ENCODE measurements around the gene ATP11A.

ATP11A gene

GRCh38 chr13:112703449-112704284, 13.8 kb downstream of the ATP11A start:
- no peak for TF ChIP-seq POLR2A (IDR thresholded peaks at IDR 0.05; ENCODE audit: low read length)
- no peak for TF ChIP-seq GATA1 (IDR thresholded peaks at IDR 0.05; ENCODE audit: low read depth, low read length)
- no peak for DNase-seq

DNA sequence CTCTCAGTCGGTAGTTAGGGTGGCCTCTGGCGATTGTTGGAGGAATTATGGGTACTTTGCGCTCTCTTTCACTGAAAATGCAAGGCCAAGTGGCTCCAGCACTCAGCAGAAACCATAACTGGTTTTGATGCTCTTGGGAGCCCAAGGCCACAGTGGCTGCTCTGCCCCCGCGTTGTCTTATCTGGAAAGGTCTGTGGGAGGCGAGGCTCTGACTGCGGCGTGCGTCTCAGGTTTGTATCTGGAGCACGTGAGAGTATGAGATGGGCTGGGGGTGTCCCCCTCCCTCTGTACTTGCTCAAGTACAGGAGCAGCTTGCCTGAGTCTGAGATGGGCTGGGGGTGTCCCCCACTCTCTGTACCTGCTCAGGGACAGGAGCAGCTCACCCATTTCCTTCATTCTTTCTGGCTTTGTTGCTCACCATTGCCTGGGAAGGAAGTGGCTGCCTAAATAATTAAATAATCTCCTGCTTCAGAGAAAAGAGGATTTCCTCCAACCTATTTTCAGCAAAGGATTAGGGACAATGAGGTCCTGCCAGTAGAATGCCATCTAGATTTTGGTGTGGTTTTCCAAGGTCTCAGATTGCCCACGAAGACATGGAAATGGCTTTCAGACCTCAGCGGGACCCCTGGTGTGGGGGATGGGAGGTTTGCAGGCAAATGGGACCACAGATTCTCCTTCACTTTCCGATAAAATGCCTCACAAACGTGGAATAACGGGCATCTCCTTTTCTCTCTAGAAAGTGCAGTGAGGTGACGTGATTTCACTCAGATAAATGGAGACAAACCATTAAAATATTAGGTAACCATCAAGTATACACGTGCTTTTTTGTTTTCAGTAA, 14.7 kb downstream of the ATP11A start:
- peak; percentile 66 to 73 for DNase-seq

DNA sequence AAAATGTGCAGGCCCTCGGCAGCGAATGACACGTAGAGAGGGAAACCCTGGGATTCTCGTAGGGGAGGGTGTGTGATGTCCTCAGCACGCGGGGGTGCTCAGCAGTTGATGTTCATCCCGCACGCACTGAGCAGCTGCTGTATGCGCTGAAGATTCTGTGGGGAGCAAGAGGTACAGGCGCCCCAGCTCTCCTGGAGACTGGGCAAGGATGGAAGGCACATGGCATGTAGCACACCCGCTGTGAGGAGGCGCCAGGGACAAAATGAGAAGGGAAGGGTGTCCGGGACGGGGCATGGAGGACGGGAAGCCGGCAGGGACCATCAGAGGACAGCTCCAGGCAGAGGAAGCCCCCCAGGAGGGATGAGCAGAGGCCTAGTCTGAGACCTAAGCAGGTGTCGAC, 15.4 kb downstream of the ATP11A start:
- DNase-seq: no peak
- no peak for TF ChIP-seq GATA1 (IDR thresholded peaks at IDR 0.05; ENCODE audit: low read depth, low read length)
- no peak for TF ChIP-seq POLR2A (IDR thresholded peaks at IDR 0.05; ENCODE audit: low read length)

More for the DNA sequence above, 14.7 kb downstream of the ATP11A start:
- no peak for TF ChIP-seq GATA1 (IDR thresholded peaks at IDR 0.05; ENCODE audit: low read depth, low read length)
- TF ChIP-seq POLR2A (IDR thresholded peaks at IDR 0.05; ENCODE audit: low read length): no peak

GRCh38 chr13:112706171-112706570, 16.3 kb downstream of the ATP11A start:
- DNase-seq: no peak

GRCh38 chr13:112708560-112709240, 18.9 kb downstream of the ATP11A start:
- TF ChIP-seq GATA1 (IDR thresholded peaks at IDR 0.05; ENCODE audit: low read depth, low read length) (no peak), POLR2A (IDR thresholded peaks at IDR 0.05; ENCODE audit: low read length) (no peak)

More at GRCh38 chr13:112706171-112706570, 16.3 kb downstream of the ATP11A start:
- TF ChIP-seq POLR2A (IDR thresholded peaks at IDR 0.05; ENCODE audit: low read length) (no peak), GATA1 (IDR thresholded peaks at IDR 0.05; ENCODE audit: low read depth, low read length) (no peak)

GRCh38 chr13:112709316-112709715, 19.5 kb downstream of the ATP11A start:
- peak; percentile 22 to 62 for DNase-seq

More at GRCh38 chr13:112708560-112709240, 18.9 kb downstream of the ATP11A start:
- DNase-seq: peak; percentile 26 to 33

GRCh38 chr13:112709825-112710783, 20.3 kb downstream of the ATP11A start:
- TF ChIP-seq GATA1 (IDR thresholded peaks at IDR 0.05; ENCODE audit: low read depth, low read length): no peak
- no peak for TF ChIP-seq POLR2A (IDR thresholded peaks at IDR 0.05; ENCODE audit: low read length)
- DNase-seq: peak in 1 of 2 experiments; percentile 24

GRCh38 chr13:112710855-112711527, 21.2 kb downstream of the ATP11A start:
- DNase-seq: no peak
- TF ChIP-seq POLR2A (IDR thresholded peaks at IDR 0.05; ENCODE audit: low read length) (no peak), GATA1 (IDR thresholded peaks at IDR 0.05; ENCODE audit: low read depth, low read length) (no peak)

DNA sequence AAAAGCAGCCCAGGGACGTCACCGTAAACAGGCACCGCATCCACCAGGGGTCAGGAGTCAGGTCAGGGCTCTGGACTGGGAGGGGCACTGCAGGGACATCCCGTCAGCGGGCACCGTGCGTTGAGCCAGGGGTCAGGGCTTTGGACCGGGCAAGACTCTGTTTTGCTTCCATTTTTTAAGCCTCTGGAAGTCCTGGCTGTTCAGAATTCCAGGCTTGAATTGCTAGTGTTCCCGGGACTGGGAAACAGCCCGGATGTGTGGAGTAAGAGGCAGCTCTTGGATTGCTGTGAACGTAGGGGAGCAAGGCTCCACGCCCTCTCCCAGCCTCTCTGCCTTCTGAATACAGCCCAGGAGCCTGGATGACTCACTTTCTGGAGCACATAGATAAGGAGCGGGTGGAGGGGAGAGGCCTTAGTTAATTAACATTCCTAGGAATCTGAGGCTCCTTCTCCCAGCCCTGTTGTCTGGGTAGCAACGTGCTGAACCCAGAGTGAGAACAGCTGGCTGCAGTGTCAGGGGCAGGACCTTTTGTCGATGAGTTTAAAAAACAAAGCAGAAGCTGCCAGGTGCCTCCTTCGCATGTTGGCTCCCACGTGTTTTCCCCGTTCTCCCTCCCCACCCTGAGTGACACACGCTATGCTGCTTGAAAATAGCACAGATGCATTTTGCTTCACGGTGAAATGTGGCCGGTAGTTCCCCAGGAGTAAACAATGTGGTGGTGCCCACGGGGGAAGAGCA, 21.9 kb downstream of the ATP11A start:
- peak; percentile 90 to 93 for DNase-seq
- TF ChIP-seq POLR2A (IDR thresholded peaks at IDR 0.05; ENCODE audit: low read length) (no peak), GATA1 (IDR thresholded peaks at IDR 0.05; ENCODE audit: low read depth, low read length) (peak; percentile 70)

- DNase-seq: peak in 1 of 2 experiments; percentile 42
Observed at GRCh38 chr13:112712451-112713207, 22.8 kb downstream of the ATP11A start.

More at GRCh38 chr13:112712451-112713207, 22.8 kb downstream of the ATP11A start:
- TF ChIP-seq POLR2A (IDR thresholded peaks at IDR 0.05; ENCODE audit: low read length): no peak
- TF ChIP-seq GATA1 (IDR thresholded peaks at IDR 0.05; ENCODE audit: low read depth, low read length): no peak

Data from erythroblast (primary cell).